ENCODE results near the gene RAB40C. TPM values are rescaled to one million over a fixed set of nuclear protein-coding genes. Genes with fewer than 3 reads are reported as not detected.

RAB40C gene
- total RNA-seq = 19.0 TPM in 2 replicates

GRCh38 chr16:589658-590187 lies at the start of gene RAB40C:
Gene RAB40C, plus strand, starts transcription at chr16:590066. Its CDS starts 226 bp downstream, at chr16:590292.

GRCh38 chr16:560204-560700 lies 29.6 kb upstream of the RAB40C start, which contains the start of gene PRR35:
Gene PRR35, plus strand, starts transcription at chr16:560394. Its CDS starts 2,901 bp downstream, at chr16:563295.

GRCh38 chr16:566475-567372 lies 23.1 kb upstream of the RAB40C start, which contains the start of gene NHLRC4:
Gene NHLRC4, plus strand, starts transcription at chr16:567005. Its CDS starts 1,043 bp downstream, at chr16:568048.

GRCh38 chr16:569445-570254 lies 20.2 kb upstream of the RAB40C start, which contains the start of gene PIGQ:
Gene PIGQ, plus strand, starts transcription at chr16:569968. Its CDS starts 4,107 bp downstream, at chr16:574075.

GRCh38 chr16:630815-631405 lies 41.0 kb downstream of the RAB40C start, which contains the start of gene WFIKKN1:
Gene WFIKKN1, plus strand, starts transcription at chr16:630985. Its CDS starts 269 bp downstream, at chr16:631254.

GRCh38 chr16:636206-637080 lies 46.6 kb downstream of the RAB40C start, which contains the start of gene METTL26:
Gene METTL26, minus strand, starts transcription at chr16:636305. Its CDS starts 15 bp downstream, at chr16:636290.

GRCh38 chr16:641326-642188 lies 51.7 kb downstream of the RAB40C start, which contains the start of gene MCRIP2:
Gene MCRIP2, plus strand, starts transcription at chr16:641828. Its CDS starts 164 bp downstream, at chr16:641992.

GRCh38 chr16:648781-649589 lies 59.1 kb downstream of the RAB40C start, which contains the start of gene WDR90:
Gene WDR90, plus strand, starts transcription at chr16:649365. Its CDS starts 52 bp downstream, at chr16:649417.

GRCh38 chr16:667780-668518 lies 78.1 kb downstream of the RAB40C start, which contains the start of gene RHOT2:
Gene RHOT2, plus strand, starts transcription at chr16:668132. Its CDS starts 68 bp downstream, at chr16:668200.

GRCh38 chr16:674968-675883 lies 85.4 kb downstream of the RAB40C start, which contains the start of gene RHBDL1:
Gene RHBDL1, plus strand, starts transcription at chr16:675671. Its CDS starts 120 bp downstream, at chr16:675791.

Other genes with a start within 250 kb of the RAB40C start
- gene AXIN1, start 237.3 kb upstream of the RAB40C start, total RNA-seq = 13.8 and 14.9 TPM in 2 replicates
- gene MRPL28, start 219.5 kb upstream of the RAB40C start, total RNA-seq = 147 and 185 TPM in 2 replicates
- gene PGAP6, start 208.1 kb upstream of the RAB40C start, total RNA-seq = 59.1 and 65.0 TPM in 2 replicates
- 116 and 121 TPM in 2 replicates for gene NME4, start 192.9 kb upstream of the RAB40C start, total RNA-seq
- gene DECR2, start 188.2 kb upstream of the RAB40C start, total RNA-seq = 17.9 and 18.2 TPM in 2 replicates
- 21.3 and 36.0 TPM in 2 replicates for gene RAB11FIP3, start 164.4 kb upstream of the RAB40C start, total RNA-seq
- gene CAPN15, start 62.4 kb upstream of the RAB40C start, total RNA-seq = 34.9 and 35.8 TPM in 2 replicates
- gene PRR35, start 29.7 kb upstream of the RAB40C start, total RNA-seq = not detected in 2 replicates
- gene NHLRC4, start 23.1 kb upstream of the RAB40C start, total RNA-seq = 2.8 and 3.2 TPM in 2 replicates
- gene PIGQ, start 20.1 kb upstream of the RAB40C start, total RNA-seq = 37.4 and 48.4 TPM in 2 replicates
- gene WFIKKN1, start 40.9 kb downstream of the RAB40C start, total RNA-seq = 0.86 TPM in 1 of 2 replicates, not detected in the other
- gene METTL26, start 46.2 kb downstream of the RAB40C start, total RNA-seq = 103 and 185 TPM in 2 replicates
- 25.0 and 28.8 TPM in 2 replicates for gene MCRIP2, start 51.8 kb downstream of the RAB40C start, total RNA-seq
- gene WDR90, start 59.3 kb downstream of the RAB40C start, total RNA-seq = 17.6 and 19.3 TPM in 2 replicates
- gene RHOT2, start 78.1 kb downstream of the RAB40C start, total RNA-seq = 47.0 and 48.7 TPM in 2 replicates
- 0.58 and 2.7 TPM in 2 replicates for gene RHBDL1, start 85.6 kb downstream of the RAB40C start, total RNA-seq
- gene STUB1, start 90.3 kb downstream of the RAB40C start, total RNA-seq = 263 and 336 TPM in 2 replicates
- gene JMJD8, start 94.3 kb downstream of the RAB40C start, total RNA-seq = 71.1 and 94.3 TPM in 2 replicates
- 9.5 and 12.8 TPM in 2 replicates for gene WDR24, start 100.3 kb downstream of the RAB40C start, total RNA-seq
- 0.53 and 1.2 TPM in 2 replicates for gene FBXL16, start 115.7 kb downstream of the RAB40C start, total RNA-seq
- 83.3 and 122 TPM in 2 replicates for gene METRN, start 125.1 kb downstream of the RAB40C start, total RNA-seq
- 32.1 and 40.9 TPM in 2 replicates for gene ANTKMT, start 131.1 kb downstream of the RAB40C start, total RNA-seq
- 0.29 and 0.71 TPM in 2 replicates for gene CCDC78, start 136.4 kb downstream of the RAB40C start, total RNA-seq
- 13.5 and 15.2 TPM in 2 replicates for gene HAGHL, start 137.0 kb downstream of the RAB40C start, total RNA-seq
- 31.7 and 32.4 TPM in 2 replicates for gene CIAO3, start 150.9 kb downstream of the RAB40C start, total RNA-seq
- gene MSLN, start 170.7 kb downstream of the RAB40C start, total RNA-seq = 0.53 and 0.86 TPM in 2 replicates
- gene RPUSD1, start 198.3 kb downstream of the RAB40C start, total RNA-seq = 25.7 and 38.1 TPM in 2 replicates
- gene CHTF18, start 198.6 kb downstream of the RAB40C start, total RNA-seq = 14.4 and 17.4 TPM in 2 replicates
- gene GNG13, start 210.7 kb downstream of the RAB40C start, total RNA-seq = not detected in 2 replicates

Data from myometrial cell (primary cell).